ENCODE data around the gene PRAMEF15.
"Not testable (repeated sequence)": the region's sequence is repeated elsewhere in the genome, so short reads cannot be mapped to it uniquely, and the experiment has no call there.

DNA sequence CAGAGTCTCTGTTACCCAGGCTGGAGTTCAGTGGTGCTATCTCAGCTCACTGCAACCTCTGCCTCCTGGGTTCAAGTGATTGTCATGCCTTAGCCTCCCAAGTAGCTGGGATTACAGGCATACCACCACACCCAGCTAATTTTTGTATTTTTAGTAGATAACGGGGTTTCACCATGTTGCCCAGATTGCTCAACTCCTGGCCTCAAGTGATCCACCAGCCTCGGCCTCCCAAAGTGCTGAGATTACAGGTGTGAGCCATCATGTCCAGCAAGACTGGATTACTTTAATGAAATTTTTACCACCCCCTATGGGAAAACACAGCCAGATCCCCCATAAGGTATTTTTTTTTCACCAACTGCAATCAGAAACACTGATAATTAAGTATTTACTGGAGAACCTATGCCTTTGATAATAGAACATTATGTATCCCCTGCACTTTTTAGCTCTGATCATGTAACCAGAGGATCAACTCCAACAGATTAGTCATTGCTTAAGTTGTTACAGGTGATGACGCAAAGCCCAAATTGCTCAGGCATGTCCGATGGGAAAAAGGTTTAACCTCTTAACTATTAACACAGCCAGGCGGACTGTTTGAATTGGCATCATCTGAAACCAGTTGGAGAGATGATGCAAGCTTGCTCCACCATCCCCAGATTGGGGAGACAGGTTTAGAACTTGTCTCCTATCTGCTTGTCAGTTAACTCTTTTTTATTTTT, 18.0 kb upstream of the PRAMEF15 start:
- TF ChIP-seq CTCF (IDR thresholded peaks at IDR 0.05); ZFX (IDR thresholded peaks at IDR 0.05; ENCODE audit: borderline replicate concordance): not testable (repeated sequence)
